ENCODE results near the gene RBPJL. TPM values are rescaled to one million over a fixed set of nuclear protein-coding genes. Genes with fewer than 3 reads are reported as not detected.
"Not testable (repeated sequence)": the region's sequence is repeated elsewhere in the genome, so short reads cannot be mapped to it uniquely, and the experiment has no call there.

The RBPJL gene
- total RNA-seq, 1 donor from 2014 or later = not detected

DNA sequence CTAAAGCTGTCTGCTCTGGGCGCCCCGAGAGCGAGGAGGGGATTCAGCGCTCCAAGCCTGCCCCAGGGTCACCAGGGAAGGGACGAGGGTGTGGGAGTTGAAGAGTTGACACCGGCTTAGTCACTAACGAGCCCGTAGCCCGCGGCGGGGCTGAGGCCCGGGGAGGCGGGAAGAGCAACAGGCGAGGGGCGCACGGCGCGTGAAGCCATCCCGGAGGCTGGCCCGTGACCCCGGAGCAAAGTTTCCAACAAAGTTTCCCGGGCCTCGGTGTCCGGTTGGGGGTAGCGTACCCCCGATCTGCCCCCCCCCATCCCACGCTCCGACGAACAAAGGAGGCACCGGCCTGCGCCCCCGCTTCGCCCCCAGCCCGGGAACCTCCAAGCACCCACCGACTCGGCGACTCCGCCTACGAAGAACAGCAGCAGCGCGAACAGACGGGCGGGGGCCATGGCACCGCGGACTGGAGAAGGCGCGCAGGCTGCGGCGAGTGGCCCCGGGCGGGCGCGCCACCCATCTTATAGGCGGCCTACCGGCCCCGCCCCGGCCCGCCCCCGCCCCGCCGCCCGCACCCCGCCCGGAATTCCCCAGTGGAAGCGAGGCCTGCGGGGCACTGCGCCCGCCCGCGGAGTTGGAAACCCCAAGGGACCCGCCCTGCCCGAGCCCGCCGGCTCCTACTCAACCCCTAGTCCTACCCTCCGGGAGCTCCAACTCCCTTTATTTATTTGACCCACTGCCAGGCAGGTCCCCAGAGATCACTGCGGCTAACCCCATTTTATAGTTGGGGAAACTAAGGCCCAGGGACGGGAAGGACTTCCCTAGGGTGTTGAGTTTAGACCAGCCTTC is 41.5 kb downstream of the RBPJL start, which contains the start of gene SDC4:
TSS of gene SDC4 (minus strand) at position 489 of the 843 bp plus-strand sequence. CDS start at position 449, 40 bp downstream.
- H3K27ac ChIP-seq = peak within 1 kb of the TSS; percentile 93 to 96
- peaks cover 30 to 33% of the 10 kb centered on the region in 2 donors for H3K4me1 ChIP-seq

DNA sequence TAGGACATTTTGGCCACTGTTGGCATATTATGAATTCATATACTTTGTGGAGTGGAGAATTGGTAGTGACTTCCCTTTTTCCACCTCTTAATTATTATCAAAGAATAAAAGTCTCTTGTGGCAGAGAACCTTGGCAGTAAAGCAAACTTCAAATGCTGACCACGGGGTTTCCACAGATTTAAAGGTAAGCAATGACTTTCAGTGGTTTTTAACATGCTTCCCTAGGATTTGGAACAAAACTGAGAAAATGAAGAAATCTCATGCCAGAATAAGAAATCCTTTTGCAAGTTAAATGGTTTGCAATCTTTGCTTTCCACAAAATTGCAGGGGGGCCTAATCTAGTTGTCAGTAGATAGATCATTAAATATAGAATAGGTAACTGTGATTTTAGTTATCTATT is 43.6 kb downstream of the RBPJL start:
- Histone ChIP-seq H3K27ac (peak overlapping the region in 1 of 2 donors; percentile 96), H3K9me3 (no peaks in the 10 kb centered on the region), H3K4me3 (no peak overlapping the region), H3K27me3 (no peaks in the 10 kb centered on the region), H3K36me3 (no peaks in the 10 kb centered on the region), H3K4me1 (peaks cover 14 to 20% of the 10 kb centered on the region in 2 donors)
- intact Hi-C loops (cut with DNase I) = no loop called here
- DNase-seq (ENCODE audit: low spot score in 2 of 2) = no peak
- TF ChIP-seq, protein P1, sequence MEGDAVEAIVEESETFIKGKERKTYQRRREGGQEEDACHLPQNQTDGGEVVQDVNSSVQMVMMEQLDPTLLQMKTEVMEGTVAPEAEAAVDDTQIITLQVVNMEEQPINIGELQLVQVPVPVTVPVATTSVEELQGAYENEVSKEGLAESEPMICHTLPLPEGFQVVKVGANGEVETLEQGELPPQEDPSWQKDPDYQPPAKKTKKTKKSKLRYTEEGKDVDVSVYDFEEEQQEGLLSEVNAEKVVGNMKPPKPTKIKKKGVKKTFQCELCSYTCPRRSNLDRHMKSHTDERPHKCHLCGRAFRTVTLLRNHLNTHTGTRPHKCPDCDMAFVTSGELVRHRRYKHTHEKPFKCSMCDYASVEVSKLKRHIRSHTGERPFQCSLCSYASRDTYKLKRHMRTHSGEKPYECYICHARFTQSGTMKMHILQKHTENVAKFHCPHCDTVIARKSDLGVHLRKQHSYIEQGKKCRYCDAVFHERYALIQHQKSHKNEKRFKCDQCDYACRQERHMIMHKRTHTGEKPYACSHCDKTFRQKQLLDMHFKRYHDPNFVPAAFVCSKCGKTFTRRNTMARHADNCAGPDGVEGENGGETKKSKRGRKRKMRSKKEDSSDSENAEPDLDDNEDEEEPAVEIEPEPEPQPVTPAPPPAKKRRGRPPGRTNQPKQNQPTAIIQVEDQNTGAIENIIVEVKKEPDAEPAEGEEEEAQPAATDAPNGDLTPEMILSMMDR (IDR thresholded peaks at IDR 0.05) = no peak

More for the DNA sequence above, 41.5 kb downstream of the RBPJL start, which contains the start of gene SDC4:
- Histone ChIP-seq H3K27me3 (no peaks in the 10 kb centered on the region), H3K9me3 (no peaks in the 10 kb centered on the region), H3K4me3 (peak within 1 kb of the TSS; percentile 60 to 80), H3K36me3 (no peaks in the 10 kb centered on the region)
- DNase-seq (ENCODE audit: low spot score in 2 of 2) = peak in 1 of 2 donors; percentile 85
- intact Hi-C loops (cut with DNase I) = loop anchor here (1.0 kb wide), 2 partner anchors 10 to 12 kb away; no protein-coding TSS in a partner anchor
- TF ChIP-seq, protein P1 (IDR thresholded peaks at IDR 0.05) = no peak

DNA sequence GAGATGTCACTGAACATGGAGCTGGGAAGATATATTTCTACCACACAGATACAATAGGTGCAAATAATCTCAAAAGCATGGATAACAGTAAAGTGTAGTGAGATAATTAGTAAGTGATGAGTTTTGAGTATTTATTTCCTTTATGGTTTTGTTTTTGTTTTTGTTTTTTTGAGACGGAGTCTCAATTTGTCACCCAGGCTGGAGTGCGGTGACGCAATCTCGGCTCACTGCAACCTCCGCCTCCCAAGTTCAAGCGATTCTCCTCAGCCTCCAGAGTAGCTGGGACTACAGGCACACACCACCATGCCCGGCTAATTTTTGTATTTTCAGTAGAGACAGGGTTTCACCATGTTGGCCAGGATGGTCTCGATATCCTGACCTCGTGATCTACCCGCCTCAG is 44.2 kb downstream of the RBPJL start:
- H3K36me3 ChIP-seq; H3K4me3 ChIP-seq; H3K27ac ChIP-seq; H3K9me3 ChIP-seq; DNase-seq (ENCODE audit: low spot score in 2 of 2); H3K27me3 ChIP-seq; intact Hi-C loops (cut with DNase I): not testable (repeated sequence)
- peaks cover 9 to 15% of the 10 kb centered on the region in 2 donors for H3K4me1 ChIP-seq

DNA sequence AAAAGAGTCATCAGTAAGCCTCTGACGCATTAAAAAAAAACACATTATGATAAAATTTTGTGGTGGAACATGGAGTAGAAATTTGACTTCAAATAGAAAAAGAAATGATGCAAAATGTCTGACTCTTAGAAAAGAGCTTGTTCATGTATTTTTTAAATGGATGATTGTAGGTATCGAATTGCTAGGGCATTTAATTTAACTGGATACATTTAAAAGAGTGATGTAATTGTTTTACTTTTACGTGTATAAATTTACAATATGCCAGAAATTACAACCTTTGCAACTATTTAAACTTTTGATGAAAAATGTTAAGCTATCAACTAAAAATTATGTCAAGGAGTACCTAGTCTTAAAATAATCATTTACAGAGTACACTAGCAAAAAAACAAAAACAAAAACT is 46.1 kb downstream of the RBPJL start:
- no peaks in the 10 kb centered on the region for H3K36me3 ChIP-seq
- intact Hi-C loops (cut with DNase I) = no loop called here
- H3K27ac ChIP-seq = no peak overlapping the region
- DNase-seq (ENCODE audit: low spot score in 2 of 2) = no peak
- no peak overlapping the region for H3K4me3 ChIP-seq
- no peaks in the 10 kb centered on the region for H3K9me3 ChIP-seq
- H3K4me1 ChIP-seq = peaks cover 4 to 6% of the 10 kb centered on the region in 2 donors
- TF ChIP-seq, protein P1 (IDR thresholded peaks at IDR 0.05) = no peak
- no peaks in the 10 kb centered on the region for H3K27me3 ChIP-seq

- H3K27me3 ChIP-seq = no peaks in the 10 kb centered on the region
- no peaks in the 10 kb centered on the region for H3K9me3 ChIP-seq
- peaks cover 6 to 14% of the 10 kb centered on the region in 2 donors for H3K4me1 ChIP-seq
- H3K27ac ChIP-seq = no peak overlapping the region
- no peak for DNase-seq (ENCODE audit: low spot score in 2 of 2)
- no peaks in the 10 kb centered on the region for H3K36me3 ChIP-seq
- TF ChIP-seq, protein P1 (IDR thresholded peaks at IDR 0.05) = no peak
- H3K4me3 ChIP-seq = no peak overlapping the region
- intact Hi-C loops (cut with DNase I) = no loop called here
Measured at GRCh38 chr20:45353746-45354145, 47.1 kb downstream of the RBPJL start.
